NCI-H446 treated with DMSO at 0.1 percent for 48 hours (cell line): ENCODE measurements around the gene CRYGD.

Experiments
- DNase-seq: peaks from one replicate; lab custom pipeline; 2025; lab: John Stamatoyannopoulos, UW

Gene CRYGD

DNA sequence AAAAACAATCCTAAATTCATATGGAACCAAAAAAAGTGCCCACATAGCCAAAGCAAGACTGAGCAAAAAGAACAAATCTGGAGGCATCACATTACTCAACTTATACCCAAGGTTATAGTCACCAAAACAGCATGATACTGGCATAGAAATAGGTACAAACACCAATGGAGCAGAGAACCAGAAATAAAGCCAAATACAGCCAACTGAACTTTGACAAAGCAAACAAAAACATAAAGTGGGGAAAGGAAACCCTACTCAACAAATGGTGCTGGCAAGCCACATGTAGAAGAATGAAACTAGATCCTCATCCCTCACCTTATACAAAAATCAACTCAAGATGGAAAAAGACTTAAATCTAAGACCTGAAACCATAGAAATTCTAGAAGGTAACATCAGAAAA, 40.5 kb downstream of the CRYGD start:
- no peak for DNase-seq

DNA sequence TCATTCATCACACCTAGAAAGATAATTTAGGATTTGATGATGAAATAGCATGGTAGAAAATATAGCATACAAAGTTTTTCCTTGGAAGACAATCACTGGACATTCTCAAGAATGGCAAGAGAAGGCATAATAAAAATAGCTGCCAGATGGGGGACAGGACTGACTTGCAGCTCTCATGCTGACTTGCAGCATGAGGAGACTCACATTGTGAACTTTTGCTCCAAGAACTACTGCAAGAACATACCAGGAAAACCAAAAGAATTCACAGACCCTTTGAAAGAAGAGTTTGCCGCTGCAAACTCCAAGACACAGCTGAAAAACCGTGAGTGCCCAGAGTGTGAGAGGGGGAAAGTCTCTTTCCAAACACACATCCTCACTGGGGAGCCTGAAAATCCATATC, 47.0 kb downstream of the CRYGD start:
- no peak for DNase-seq

DNA sequence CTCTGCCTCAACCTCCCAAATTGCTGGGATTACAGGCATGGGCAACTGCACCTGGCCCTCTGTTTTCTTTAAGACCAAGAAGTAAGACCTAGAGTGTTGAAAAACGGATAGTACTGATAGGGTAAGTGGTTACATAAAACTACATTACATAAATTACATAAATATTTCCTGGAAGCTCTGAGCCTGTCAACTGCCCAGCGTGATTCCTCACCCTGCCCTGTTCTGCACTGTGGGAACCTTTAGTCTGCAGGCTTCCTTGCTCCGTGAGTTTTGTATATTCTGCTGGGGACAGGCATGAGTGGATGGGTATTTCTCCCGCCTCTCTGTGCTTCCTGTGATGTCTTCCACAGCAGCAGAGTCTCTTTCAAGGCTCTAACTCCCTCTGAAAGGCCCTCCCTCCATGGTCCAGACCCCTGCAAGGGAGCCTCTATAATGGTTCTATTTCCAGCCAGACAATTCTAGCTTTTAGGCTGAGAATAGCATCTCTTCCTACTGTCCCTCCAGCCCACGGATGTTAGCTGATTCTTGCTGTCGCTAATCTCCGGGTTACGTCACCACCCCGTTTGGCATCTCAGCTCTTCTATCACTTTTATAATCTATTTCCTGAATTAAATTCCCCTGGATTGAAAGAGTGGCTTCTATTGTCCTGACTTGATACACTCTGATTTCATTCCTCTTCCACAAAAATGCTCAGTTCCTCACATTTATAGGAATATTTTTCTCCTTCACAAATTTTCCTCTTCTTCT, 49.5 kb downstream of the CRYGD start:
- no peak for DNase-seq

DNA sequence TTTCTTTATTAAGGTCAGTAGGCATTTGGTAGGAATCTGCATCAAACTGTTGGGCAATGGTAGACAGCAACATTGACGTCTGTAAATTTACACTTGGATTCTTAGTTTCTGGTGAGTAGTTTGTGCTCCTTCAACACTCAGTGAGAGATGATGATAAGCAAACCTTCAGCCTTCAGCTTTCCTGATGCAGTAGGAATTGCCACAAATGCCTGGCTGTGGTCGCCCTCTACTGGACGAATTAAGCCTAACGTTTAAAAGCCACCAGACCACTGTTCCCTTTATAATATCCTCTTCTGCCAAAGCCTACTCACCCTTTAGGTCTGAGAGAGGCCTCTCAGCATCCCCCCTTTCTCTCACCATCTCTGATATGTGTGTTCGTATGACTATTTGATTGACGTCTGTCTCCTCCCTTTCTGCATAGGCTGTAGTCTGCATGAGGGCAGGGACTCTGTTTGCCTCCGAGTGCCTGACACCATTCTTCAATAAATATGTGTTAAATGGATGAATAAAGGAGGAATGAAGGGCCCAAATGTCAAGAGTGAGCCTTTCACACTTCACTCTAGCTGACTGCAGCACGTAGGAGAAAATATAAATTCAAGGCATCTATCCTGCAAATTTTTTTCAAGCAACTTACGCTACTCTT, 52.0 kb downstream of the CRYGD start:
- DNase-seq, result peak; percentile 16
